ENCODE data around the gene BRSK2.
"Not testable (repeated sequence)": the region's sequence is repeated elsewhere in the genome, so short reads cannot be mapped to it uniquely, and the experiment has no call there.

The BRSK2 gene

DNA sequence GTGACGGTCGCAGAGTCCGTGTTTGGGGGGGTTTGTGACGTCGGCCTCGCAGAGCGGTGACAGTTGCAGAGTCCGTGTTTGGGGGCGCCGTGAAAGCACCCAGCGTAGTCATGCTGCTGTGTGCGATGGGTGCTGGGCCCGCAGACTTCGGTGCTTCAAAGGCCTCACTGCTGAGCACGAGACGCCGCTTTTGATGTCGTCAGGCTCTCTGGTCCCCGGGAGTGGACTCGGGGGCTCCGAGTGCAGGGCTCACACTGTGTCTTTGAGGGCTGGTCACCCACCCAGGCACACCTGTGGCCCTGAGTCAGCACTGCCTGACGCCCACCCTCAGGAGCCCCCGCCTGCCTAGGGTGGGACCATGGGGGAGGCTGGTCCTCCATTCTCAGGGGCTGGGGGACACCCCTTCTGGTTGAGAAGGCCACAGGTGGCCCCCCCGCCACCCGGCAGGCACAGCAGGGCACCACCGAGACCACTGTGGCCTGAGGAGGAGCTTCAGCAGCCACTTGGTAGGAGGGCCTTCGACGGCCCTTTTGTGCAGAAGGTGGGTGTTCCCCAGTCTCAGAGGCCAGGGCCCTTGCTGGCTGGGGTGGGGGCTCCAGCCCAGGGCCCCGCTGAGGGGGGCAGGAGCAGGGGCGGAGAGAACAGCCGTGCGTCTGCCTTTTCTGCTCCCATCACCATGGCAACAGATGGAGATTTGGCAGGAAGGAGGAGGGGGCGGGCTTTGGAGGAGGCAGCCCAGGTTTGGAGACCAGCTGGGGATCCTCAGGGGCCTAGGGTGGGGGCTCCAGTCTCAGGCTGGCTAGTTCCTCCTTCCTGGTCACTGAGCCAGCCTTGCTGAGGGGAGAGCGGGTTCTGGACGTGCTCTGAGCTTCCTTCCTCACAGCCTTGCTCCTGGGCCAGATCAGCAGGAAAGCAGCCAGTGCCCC is 20.9 kb downstream of the BRSK2 start:
- no peak for DNase-seq

DNA sequence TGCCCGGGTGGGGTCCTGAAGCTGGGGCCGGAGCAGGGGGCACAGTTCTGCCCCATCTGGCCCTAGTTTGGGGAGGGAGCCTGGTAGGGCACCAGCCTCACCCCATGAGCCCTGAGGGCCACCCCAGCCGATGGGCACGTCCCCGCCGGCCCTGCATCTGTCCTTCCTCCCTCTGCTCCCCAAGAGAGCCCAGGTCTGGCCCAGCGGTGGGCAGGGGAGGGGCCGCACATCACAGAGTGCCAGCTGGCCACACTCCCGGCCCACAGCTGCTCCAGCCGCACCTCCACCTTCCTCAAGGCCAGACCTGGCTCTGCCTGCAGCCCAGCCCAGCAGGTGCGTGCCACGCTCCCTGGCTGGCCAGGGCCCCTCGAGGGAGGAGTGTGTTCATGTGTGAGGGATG is 21.6 kb downstream of the BRSK2 start:
- DNase-seq: no peak

DNA sequence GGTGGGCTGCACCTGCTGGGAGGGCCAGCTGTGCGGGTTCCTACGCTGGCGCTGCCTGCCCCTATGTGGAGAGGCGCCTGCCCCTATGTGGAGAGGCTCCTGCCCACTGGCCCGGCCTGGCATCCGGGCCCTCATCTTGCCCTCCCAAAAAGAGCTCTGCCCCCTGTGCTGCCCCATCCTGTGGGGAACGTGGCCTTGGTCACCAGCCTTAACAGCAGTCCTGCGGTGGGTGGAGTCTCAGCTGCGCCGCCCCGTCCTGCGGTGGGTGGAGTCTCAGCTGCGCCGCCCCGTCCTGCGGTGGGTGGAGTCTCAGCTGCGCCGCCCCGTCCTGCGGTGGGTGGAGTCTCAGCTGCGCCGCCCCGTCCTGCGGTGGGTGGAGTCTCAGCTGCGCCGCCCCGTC is 22.0 kb downstream of the BRSK2 start:
- DNase-seq: not testable (repeated sequence)

DNA sequence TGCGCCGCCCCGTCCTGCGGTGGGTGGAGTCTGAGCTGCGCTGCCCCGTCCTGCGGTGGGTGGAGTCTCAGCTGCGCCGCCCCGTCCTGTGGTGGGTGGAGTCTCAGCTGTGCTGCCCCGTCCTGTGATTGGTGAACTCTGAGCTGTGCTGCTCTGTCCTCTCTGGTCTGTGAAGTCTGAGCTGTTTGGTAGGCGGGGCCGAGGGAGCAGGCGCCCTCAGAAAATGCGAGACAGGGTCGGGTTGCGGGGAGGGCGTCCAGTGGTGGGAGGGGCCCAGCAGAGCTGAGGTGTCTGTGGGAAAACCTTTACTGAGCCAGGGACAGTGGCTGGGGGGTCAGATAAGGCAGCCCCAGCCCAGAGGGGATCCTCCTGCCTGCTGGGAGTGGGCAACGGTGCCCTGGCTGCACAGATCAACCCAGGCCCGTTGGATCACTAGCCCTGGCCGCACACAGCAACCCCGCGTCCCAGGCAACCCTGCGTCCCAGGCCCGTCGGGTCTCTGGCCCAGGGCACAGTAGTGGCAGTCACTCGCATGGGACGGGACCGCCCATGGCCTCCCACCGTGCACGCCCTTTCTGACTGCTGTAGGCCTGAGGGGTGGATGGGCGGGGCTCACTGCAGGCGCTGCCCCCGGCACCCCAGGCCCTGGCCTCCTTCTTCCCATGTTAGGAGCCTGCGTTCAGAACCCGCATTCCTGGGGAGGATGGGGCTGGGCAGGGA is 22.8 kb downstream of the BRSK2 start:
- DNase-seq: no peak

DNA sequence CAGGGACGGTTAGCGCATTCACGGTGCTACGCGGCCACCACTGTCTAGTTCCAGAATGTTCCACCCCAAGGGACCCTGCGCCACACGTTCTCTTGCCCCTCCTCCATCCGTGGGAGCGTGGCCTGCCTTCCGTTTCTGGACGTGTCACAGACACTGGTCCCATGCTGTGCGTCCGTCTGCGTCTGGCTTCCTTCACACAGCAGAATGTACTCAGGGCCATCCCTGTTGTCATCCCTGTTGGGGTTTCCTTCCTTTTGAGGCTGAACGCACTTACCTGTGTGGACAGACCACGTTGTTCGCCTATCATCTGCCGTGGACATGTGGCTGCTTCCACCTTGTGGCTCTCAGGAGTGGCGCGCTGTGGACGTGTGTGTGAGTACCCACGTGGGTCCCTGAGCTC is 24.9 kb downstream of the BRSK2 start:
- DNase-seq: no peak

DNA sequence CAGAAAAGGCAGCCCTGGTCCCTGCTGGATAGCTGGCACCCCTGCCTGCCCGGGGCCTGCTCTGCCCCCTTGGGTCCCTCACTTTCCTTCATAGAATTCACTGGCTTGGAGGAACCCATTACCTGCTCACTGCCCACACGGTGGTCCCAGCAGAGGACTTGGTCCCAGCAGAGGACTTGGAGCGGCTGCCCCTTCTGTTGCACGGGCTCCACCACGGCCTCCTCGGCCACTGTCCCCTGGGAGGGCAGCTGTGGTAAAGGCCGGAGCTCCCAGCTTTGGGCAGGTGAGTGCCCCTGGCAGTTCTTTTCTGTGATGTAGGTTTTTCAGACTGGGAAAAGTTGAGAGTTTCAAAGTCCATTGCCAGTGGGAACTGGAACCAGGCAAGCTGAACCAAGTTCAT is 25.9 kb downstream of the BRSK2 start:
- DNase-seq: no peak

DNA sequence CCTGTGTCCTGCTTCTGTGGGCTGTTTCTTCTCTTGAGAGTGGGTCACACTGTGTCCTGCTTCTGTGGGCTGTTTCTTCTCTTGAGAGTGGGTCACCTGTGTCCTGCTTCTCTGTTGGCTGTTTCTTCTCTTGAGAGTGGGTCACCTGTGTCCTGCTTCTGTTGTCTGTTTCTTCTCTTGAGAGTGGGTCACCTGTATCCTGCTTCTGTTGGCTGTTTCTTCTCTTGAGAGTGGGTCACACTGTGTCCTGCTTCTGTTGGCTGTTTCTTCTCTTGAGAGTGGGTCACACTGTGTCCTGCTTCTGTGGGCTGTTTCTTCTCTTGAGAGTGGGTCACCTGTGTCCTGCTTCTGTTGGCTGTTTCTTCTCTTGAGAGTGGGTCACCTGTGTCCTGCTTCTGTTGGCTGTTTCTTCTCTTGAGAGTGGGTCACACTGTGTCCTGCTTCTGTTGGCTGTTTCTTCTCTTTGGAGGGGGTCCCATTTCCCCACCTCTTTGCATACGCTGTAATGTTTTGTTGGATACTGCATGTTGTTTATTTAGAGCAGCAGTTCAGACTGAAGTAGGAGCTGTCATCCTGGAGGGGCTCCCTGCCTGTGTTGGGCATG is 28.6 kb downstream of the BRSK2 start:
- not testable (repeated sequence) for DNase-seq

DNA sequence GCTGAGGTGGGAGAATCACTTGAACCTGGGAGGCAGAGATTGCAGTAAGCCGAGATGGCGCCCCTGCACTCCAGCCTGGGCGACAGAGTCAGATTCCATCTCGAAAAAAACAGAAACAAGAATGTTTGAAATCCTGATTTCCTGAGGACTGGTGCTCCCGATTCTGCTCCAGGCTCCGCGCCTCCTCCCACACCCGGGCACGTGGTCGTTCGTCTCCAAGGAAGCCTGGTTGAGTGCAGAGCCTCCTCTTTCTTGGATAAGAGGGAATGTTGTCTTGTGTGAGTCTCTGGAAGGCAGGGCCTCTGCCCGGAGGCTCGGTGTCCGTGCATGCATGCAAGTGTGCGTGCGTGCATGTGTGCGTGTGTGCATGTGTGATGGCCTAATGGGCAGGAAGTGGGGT is 30.1 kb downstream of the BRSK2 start:
- no peak for DNase-seq

DNA sequence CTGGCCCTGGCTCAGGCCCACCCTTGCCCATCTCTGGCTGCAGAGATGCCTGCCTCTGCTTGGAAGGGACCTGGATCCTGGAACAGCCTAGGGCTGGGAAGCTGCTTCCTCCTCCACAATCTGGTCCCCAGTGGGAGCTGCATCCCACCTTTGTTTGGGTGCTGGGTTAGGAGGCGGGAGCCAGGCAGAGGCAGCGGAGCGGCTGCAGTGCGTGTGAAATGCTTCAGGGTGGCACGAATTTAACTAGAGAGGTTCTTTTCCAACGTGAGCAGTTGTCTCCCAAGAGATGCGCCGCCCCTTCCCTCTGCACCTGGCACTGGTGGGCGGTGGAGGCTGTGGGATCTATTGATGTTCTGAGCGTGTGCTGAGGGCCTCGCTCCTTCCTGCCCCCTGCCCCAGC is 31.6 kb downstream of the BRSK2 start:
- no peak for DNase-seq

DNA sequence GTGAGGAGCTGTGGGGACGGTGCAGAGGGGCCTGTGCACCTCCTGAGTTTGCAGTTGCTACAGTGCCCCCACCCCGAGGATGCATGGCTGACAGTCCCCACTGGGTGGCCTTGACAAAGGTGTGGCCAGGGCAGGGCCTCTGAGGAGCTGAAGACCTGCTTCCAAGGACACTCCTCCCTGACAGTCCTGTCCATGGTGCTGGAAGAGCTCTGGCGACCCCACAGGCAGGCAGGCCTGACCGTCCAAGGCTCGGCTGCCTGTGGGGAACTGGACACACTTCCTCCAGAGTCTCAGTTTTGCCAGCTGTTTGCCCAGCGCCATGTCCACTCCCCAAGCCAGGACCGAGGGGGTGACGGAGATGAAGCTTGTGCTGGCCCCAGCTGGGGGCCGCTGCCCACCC is 32.7 kb downstream of the BRSK2 start:
- no peak for DNase-seq

DNA sequence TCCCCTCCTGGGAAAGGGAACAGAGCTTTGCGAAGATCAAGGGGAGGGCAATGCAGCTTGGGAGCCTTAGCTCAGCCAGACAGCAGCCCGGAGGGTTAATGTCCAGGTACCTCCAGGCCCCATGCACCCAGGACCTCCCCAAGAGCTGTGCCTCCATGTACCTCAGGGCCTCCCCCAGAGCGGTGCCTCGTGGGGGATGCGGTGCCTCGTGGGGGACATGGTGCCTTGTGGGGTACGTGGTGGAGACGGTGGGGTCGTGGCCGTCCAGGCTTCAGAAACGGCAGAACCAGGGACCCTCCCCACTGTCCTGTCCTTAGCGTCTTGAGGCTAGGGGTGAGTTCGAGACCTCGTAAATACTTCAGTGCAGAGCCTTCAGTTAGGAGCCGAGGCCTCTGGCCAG is 33.2 kb downstream of the BRSK2 start:
- no peak for DNase-seq

DNA sequence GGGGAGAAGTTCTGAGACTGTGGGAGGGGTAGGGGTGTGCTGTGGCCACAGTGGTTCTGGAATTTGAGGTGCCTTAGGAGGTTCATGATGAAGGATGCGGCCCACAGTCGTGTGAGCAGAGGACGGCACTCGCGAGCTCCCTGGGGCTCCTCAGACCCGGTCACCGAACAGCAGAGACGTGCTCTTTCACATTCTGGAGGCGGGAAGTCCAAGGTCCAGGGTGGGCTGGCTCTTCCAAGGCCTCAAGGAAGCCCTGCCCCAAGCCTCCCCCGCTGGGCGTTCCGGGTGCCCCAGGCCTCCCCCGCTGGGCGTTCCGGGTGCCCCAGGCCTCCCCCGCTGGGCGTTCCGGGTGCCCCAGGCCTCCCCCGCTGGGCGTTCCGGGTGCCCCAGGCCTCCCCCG is 33.7 kb downstream of the BRSK2 start:
- not testable (repeated sequence) for DNase-seq

DNA sequence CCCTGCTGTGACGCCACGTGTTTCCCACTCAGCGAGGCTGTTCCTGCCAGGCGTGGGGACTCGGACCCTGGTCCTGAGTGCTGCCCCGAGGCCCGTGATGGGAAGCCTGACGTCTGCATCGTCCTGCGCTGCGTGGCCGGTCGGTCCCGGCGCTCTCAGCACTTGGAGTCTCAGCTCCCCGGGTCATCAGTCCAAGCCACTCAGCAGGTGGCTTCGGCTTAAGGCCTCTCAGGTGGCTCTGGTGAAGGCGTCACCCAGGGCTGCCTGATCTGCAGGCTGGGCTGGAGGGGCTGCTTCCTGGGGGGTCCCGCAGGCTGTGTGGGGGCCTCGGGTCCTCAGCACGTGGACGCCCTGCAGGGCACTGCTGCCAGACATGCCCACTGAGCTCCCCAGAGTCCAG is 35.3 kb downstream of the BRSK2 start:
- DNase-seq: no peak

DNA sequence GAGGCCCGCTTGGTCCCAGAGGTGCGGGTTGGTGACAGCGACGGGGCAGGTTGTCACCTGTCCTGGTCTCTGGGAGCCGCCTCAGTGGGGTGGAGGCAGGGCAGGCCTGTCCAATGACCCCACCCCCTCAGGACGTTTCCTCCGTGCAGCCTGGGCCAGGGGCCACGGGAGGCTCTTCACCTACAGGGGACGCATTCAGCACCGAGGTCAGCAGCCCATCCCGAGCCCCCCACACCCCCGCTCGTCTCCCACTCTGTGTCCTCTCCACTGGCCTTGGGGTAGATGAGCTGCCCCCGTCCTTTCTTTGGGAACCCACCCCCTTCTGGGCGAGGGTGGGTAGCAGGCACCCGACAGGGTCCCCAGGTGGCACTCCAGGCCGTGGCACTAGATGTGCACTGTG is 35.7 kb downstream of the BRSK2 start:
- DNase-seq: no peak

DNA sequence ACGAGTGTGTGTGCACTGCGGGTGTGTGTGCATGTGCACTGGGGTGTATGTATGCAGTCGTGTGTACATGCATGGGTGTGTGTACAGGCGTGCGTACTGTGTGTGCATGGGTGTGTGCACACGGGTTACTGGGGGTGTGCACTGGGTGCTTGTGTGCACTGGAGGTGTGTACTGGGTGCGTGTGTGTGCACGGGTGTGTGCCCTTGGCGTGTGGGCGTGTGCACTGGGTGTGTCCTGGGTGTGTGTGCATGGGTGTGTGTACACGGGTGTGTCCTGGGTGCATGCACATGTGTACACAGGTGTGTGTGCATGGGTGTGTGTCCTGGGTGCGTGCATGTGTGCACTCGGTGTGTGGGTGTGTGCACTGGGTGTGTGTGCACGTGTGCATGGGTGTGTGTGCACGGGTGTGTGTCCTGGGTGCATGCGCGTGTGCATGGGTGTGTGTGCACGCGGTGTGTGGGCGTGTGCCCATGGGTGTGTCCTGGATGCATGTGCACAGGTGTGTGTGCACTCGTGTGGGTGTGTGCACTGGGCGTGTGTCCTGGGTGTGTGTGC is 39.1 kb downstream of the BRSK2 start:
- no peak for DNase-seq

DNA sequence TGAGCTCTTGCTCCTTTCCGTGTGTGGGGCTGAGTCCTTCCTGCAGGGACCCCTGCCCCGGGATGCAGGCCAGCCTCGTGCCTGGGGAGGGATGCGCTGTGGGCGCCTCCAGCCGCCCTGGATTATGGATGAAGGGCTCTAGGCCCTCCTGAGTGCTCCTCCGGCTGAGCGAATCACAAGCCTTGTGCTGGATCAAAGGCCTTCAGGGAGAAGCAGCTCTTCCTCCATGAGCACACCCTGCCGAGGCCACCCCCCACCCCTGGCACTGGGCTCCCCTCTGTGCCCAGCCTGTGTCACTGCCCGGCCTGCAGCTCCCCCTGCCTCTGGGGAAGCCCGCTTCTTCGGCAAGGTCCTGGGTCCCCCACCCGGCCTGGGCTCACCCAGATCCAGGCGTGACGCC is 43.8 kb downstream of the BRSK2 start:
- DNase-seq: no peak

DNA sequence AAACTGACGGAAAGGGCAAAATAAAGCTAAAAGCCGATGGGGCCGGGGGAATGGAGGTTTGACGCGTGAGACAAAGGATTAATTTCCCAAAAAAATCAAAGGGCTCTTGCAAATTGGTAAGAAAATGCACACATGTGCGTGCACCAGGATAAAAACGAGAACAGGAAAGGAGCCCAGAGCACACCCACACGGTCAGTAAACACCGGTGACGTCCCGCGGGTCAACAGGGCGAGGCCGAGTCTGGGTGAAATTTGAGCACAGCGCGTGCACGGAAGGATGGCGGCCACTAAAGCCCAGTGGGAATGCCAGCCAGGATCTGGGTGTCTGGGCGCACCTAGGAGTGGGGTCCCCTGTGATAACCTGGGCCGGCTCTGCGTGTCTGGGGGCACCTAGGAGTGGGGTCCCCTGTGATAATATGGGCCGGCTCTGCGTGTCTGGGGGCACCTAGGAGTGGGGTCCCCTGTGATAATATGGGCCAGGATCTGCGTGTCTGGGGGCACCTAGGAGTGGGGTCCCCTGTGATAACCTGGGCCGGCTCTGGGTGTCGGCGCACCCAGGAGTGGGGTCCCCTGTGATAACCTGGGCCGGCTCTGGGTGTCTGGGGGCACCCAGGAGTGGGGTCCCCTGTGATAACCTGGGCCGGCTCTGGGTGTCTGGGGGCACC is 44.4 kb downstream of the BRSK2 start:
- DNase-seq: no peak

DNA sequence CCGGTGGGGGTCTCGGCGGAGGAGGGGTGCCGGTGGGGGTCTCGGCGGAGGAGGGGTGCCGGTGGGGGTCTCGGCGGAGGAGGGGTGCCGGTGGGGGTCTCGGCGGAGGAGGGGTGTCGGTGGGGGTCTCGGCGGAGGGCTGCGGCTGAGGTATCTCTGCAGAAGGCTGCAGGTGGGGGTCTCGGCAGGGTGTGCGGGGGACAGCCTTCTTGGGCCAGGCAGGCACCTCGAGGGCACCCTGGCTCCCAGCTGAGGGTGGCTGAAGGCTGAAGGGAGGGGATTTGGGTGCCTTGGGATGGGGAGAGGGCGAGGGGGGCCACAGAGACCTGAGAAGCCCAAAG is 45.7 kb downstream of the BRSK2 start:
- not testable (repeated sequence) for DNase-seq

DNA sequence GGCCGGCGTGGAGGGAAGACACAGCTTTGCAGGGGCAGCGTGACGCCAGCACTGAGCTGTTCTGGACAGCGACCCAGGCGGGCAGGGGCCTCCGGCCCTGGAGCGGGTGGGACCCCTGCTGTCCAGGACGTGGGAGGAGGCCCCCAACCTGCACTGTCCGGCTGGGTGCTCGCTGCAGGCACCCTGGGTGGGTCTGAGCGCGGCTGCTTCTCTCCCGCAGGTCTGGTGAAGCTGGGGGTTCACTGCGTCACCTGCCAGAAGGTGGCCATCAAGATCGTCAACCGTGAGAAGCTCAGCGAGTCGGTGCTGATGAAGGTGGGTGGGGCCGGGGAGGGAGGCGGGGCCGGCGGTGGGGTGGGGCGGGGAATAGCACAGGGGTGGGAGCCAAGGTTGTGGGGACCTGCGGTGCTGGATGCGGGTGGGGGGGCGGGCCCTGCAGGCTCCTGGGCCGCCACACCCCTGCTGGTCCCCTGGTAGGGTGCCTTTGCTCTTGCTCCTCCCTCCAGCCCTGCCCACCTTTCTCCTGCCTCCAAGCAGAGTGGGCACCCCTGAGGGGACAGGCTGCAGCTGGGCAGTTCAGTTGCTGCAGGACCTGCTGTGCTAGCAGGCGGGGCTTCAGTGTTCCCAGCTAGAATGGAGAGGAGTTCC is 46.2 kb downstream of the BRSK2 start:
- no peak for DNase-seq

DNA sequence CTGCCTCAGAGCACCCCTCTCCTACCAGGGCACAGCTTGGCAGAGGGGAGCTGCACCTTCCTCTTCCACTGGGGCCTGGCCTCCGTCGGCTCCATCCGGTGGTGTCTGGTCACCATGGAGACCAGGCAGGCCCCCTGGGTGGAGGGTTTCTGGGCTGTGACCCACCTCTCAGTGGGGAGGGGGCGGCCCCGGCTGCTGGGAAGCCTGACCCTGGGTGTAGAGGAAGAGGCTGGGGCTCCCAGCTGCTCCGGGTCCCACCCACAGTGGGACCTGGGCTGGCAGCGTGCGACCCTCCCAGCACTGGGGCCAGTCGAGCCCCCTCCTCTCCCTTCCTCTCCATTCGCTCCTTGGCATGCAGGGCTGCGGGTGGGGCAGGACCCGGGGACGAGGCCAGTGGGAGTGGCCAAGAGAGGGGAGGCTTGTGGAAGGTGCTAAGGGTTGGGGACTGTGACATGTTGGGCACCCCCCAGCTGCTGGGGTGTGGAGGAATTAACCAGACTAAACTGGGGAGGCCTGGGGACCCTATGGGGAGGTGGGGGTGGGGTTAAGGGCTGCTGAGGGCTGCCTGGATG is 46.8 kb downstream of the BRSK2 start:
- DNase-seq: no peak

DNA sequence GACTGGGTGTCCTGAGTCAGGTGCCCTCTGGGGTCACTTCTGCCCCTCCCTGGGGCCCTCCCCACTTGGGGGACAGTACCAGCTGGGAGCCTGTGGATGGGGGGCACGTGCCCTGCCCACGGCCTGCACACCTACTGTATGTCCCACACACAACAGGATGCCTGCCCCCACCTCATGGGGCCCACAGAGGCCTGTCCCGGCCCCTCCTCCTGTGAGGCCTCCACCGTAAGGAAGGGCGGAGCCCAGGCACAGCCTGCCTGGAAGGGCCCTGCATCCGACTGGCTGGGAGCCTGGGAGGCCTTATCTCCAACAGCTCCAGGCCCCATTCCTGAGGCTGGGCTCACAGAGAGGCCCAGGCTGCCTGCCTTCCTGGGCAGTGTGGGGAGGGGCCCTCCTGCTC is 47.8 kb downstream of the BRSK2 start:
- no peak for DNase-seq

DNA sequence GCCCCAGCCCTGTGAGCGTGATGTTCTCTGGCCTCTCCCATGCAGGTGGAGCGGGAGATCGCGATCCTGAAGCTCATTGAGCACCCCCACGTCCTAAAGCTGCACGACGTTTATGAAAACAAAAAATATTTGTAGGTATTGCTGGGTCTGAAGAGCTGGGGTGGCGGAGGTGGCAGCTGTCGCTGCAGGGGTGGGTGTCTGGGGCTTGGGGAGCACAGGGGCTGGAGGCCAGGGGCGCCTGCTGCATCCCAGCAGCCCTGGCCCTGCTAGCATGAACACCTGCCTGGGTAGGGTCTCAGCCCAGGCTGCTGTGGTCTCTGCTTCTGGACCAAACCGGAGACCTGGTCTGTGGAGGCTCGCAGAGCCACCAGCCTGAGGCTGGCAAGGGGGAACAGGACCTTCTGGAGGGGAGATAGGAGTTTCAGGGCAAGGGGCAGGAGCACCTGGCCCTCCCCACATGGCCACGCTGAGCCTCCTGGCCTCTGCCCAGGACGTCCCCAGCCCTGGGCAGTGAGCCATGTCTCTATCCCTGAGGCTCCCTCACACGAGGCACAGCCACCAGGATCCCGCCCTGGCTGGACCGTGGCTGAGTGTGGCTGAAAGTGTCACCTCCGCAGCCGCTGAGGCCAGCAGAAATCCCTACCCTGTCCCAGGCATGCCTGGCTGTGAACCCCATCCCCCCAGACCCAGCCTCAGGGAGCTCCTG is 48.7 kb downstream of the BRSK2 start:
- no peak for DNase-seq

Measured in KG1 (cell line).